ENCODE measurements around the gene NRAP.

- TF ChIP-seq CTCF (IDR thresholded peaks at IDR 0.05): no peak
- TF ChIP-seq EZH2phosphoT487 (IDR thresholded peaks at IDR 0.05): no peak
- TF ChIP-seq EZH2 (IDR thresholded peaks at IDR 0.05): no peak
Observed at GRCh38 chr10:113647812-113648211, 16.0 kb downstream of the NRAP start.
